Lower lobe of right lung (tissue), 2 donors: ENCODE data around the gene TAS2R60. TPM values are rescaled to one million over a fixed set of nuclear protein-coding genes. Genes with fewer than 3 reads are reported as not detected.
"Not testable (repeated sequence)": the region's sequence is repeated elsewhere in the genome, so short reads cannot be mapped to it uniquely, and the experiment has no call there.

Experiments used
- ATAC-seq, 2 donors: fragments of 200-7000 bp; cut with Tn5 transposase; one replicate each; pipeline ENCODE4 v1.9.1; 2020 to 2022; ENCODE audit warnings: mild to moderate bottlenecking in 2 of 2, moderate library complexity in 2 of 2
- DNase-seq: peaks from one replicate; pipeline ENCODE4 v3.0.0-alpha.2; 2020
- H3K27ac ChIP-seq: fragments of 200-600 bp; one replicate; pipeline ENCODE4 v1.8.0; 2022
- H3K27me3 ChIP-seq: fragments of 200-600 bp; one replicate; pipeline ENCODE4 v1.8.0; 2022; ENCODE audit warnings: low read depth
- H3K36me3 ChIP-seq: fragments of 200-600 bp; one replicate; pipeline ENCODE4 v1.8.0; 2022; ENCODE audit warnings: mild to moderate bottlenecking
- H3K4me1 ChIP-seq: fragments of 200-600 bp; one replicate; pipeline ENCODE4 v1.8.0; 2022
- H3K4me3 ChIP-seq: fragments of 200-600 bp; one replicate; pipeline ENCODE4 v1.8.0; 2022; ENCODE audit warnings: mild to moderate bottlenecking
- H3K9me3 ChIP-seq: fragments of 200-600 bp; one replicate; pipeline ENCODE4 v1.8.0; 2022
- CTCF ChIP-seq: fragments of 200-600 bp; IDR thresholded peaks from one replicate; pipeline ENCODE4 v1.8.0; 2022; ENCODE audit warnings: antibody characterized with exemption, mild to moderate bottlenecking
- intact Hi-C: fragments of 100-400 bp; cut with DNase I; formaldehyde crosslinking; loops from one replicate; pipeline ENCODE4 v1.11.0; 2022
- total RNA-seq: library from RNA; stranded (reverse); fragmentation: NEBNext Ultra II Directional; extraction: Animal tissue kit (Norgen Biotek cat#: 25700); gene quantifications from one replicate; pipeline ENCODE4 v1.2.1, GENCODE V29; 2021
- donor health status: DM: no; HTN: yes; CAD: no; lungs with severe emphysema.

Gene TAS2R60
- total RNA-seq, 1 donor from 2014 or later = not detected

GRCh38 chr7:143401265-143401664 lies 42.0 kb upstream of the TAS2R60 start:
- intact Hi-C loops = no loop called here
- H3K27me3 ChIP-seq = no peaks in the 10 kb centered on the region
- no peak for ATAC-seq
- no peaks in the 10 kb centered on the region for H3K9me3 ChIP-seq
- peaks cover 2% of the 10 kb centered on the region for H3K4me1 ChIP-seq
- no peak for TF ChIP-seq CTCF
- no peaks in the 10 kb centered on the region for H3K36me3 ChIP-seq
- no peak overlapping the region for H3K4me3 ChIP-seq
- no peak for DNase-seq
- H3K27ac ChIP-seq = no peak overlapping the region

GRCh38 chr7:143402233-143402632 lies 41.0 kb upstream of the TAS2R60 start:
- H3K4me3 ChIP-seq, H3K27ac ChIP-seq, H3K4me1 ChIP-seq, H3K9me3 ChIP-seq, H3K36me3 ChIP-seq, DNase-seq, ATAC-seq, H3K27me3 ChIP-seq, intact Hi-C loops: not testable (repeated sequence)

- Histone ChIP-seq H3K27me3 (no peaks in the 10 kb centered on the region), H3K9me3 (no peaks in the 10 kb centered on the region), H3K27ac (no peak overlapping the region), H3K36me3 (no peaks in the 10 kb centered on the region), H3K4me1 (peaks cover 30% of the 10 kb centered on the region), H3K4me3 (no peak overlapping the region)
- ATAC-seq = peak in 1 of 2 donors; percentile 31
- TF ChIP-seq CTCF = no peak
- intact Hi-C loops = no loop called here
- DNase-seq = no peak
Measured at GRCh38 chr7:143405173-143406001, 37.9 kb upstream of the TAS2R60 start.

GRCh38 chr7:143406002-143406357 lies 37.3 kb upstream of the TAS2R60 start:
- intact Hi-C loops = no loop called here
- no peak overlapping the region for H3K27ac ChIP-seq
- no peak for TF ChIP-seq CTCF
- no peaks in the 10 kb centered on the region for H3K36me3 ChIP-seq
- peaks cover 33% of the 10 kb centered on the region for H3K4me1 ChIP-seq
- H3K27me3 ChIP-seq = no peaks in the 10 kb centered on the region
- no peak overlapping the region for H3K4me3 ChIP-seq
- ATAC-seq = no peak
- DNase-seq = no peak
- H3K9me3 ChIP-seq = no peaks in the 10 kb centered on the region

GRCh38 chr7:143407287-143408251 lies 35.7 kb upstream of the TAS2R60 start:
- Histone ChIP-seq H3K4me3 (peak overlapping the region; percentile 54), H3K4me1 (peaks cover 39% of the 10 kb centered on the region), H3K27ac (peak overlapping the region; percentile 39), H3K27me3 (no peaks in the 10 kb centered on the region), H3K36me3 (no peaks in the 10 kb centered on the region), H3K9me3 (no peaks in the 10 kb centered on the region)
- DNase-seq (no peak), ATAC-seq (peak; percentile 31 to 32)
- no peak for TF ChIP-seq CTCF
- intact Hi-C loops = no loop called here
